ENCODE measurements around the gene ARMC10. TPM values are rescaled to one million over a fixed set of nuclear protein-coding genes. Genes with fewer than 3 reads are reported as not detected.
"Not testable (repeated sequence)": the region's sequence is repeated elsewhere in the genome, so short reads cannot be mapped to it uniquely, and the experiment has no call there.

The ARMC10 gene
- total RNA-seq = 10 to 100 TPM; 49.7 to 53.3 TPM

DNA sequence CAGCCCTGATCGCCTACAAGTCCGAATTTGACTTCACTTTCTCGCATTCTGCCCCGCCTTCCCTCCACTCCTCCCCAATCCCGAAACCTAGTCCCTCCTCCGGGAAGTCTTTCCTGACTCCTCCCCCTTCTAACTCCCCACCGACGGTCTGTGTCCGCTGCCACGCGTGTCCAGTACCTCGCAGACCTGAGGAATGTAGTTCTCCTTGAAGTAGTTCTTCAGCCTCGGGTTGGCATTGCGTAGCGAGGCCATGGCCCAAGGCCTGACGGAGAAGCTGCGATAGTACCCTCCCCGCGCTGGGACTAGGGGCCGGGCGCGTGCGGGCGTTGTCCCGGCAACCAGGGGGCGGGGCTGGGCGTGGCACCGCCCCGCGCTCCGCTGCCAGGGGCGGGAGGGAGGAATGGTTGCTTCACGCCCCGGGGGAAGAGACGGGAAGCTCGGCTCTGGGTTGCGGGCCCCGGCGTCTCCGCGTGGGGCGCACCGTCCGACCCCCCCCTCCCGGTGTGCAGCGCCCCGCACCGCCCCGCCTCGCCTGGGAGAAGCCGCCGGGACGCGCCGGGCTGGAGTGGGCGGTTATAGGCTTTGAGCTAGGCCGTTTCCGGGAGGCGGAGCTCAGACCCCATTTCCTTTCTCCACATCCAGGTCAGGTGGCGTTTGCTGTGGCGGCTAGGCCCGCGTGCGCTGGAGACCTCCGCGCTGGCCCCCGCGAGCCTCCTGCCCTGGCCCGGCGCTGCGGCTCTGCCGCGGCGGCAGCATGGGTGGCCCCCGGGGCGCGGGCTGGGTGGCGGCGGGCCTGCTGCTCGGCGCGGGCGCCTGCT, at the start of gene ARMC10, which contains the start of gene FBXL13:
TSS of gene ARMC10 (plus strand) at position 622 of the 818 bp plus-strand sequence. CDS start at position 755, 133 bp downstream.
TSS of gene FBXL13 (minus strand) at position 278 of the 818 bp plus-strand sequence.
- Mint-ChIP-seq H3K27ac (peak within 1 kb of the TSS; percentile 88), H3K4me1 (ENCODE audit: low read depth) (peaks cover 39% of the 10 kb centered on the region), H3K36me3 (peaks cover 2% of the 10 kb centered on the region), H3K27me3 (no peaks in the 10 kb centered on the region), H3K9me3 (no peaks in the 10 kb centered on the region), H3K4me3 (peak within 1 kb of the TSS; percentile 95)
- CTCF ChIA-PET = interaction anchor here (1.0 to 3.1 kb wide), 4 partner anchors 12 to 326 kb away, joined by 3 to 12 read pairs (median 6); partner anchors contain the start of gene FAM185A
- POLR2A ChIA-PET = interaction anchor here (0.6 to 2.0 kb wide), 8 partner anchors 8 to 342 kb away, joined by 3 to 9 read pairs (median 4); partner anchors contain the start of genes FAM185A and PSMC2
- DNase-seq = peak; percentile 93
- intact Hi-C loops (cut with micrococcal nuclease) = loop anchor here (1.0 to 10.0 kb wide), 6 partner anchors 75 to 330 kb away; partner anchors contain the start of genes FAM185A and NAPEPLD

DNA sequence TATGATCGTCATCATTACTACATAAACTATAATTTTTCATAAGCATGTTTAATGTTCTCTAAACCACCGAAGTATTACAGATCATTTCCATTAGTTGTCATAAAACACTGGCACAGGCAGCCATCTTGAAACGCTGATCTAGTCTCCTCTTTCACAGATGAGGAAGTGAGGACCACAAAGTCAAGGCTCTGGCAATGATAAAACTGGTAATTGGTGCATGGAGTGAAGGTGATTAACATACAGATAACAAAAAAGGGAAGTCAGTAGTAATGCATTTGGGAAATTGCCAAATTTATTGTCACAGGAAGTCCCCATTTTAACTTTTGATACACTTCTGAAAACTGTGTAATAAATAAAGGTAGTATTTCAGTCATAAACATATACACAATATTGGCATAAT, 49.6 kb upstream of the ARMC10 start:
- intact Hi-C loops (cut with micrococcal nuclease) = no loop called here
- peaks cover 2% of the 10 kb centered on the region for H3K4me1 Mint-ChIP-seq (ENCODE audit: low read depth)
- H3K36me3 Mint-ChIP-seq = peaks cover 13% of the 10 kb centered on the region
- no peak overlapping the region for H3K4me3 Mint-ChIP-seq
- peaks cover 13% of the 10 kb centered on the region for H3K9me3 Mint-ChIP-seq
- H3K27ac Mint-ChIP-seq = no peak overlapping the region
- DNase-seq = no peak
- POLR2A ChIA-PET = no interaction called here
- CTCF ChIA-PET = no interaction called here
- H3K27me3 Mint-ChIP-seq = no peaks in the 10 kb centered on the region

- POLR2A ChIA-PET = no interaction called here
- CTCF ChIA-PET = no interaction called here
- H3K27ac Mint-ChIP-seq = no peak overlapping the region
These were observed 43.9 kb upstream of the ARMC10 start for GRCh38 chr7:103031024-103031423.

DNA sequence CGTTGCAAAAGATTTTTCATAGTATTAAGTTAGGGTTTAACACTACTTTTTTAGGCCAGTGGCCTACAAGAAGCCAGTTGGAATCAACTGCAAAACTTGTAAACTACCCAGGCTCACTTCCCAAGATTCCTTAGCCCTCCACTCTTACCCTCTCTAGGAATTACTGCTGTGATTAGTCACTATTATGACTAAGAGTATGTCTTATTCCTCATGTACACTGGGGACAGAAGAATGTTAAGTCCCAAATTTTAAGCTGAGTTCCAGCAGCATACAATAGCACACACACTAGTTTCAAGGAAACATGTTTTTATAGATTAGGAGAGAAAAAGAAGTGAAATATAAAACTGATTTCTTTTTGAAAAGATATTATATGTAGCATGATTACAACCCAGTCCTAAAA, 43.2 kb upstream of the ARMC10 start:
- DNase-seq = no peak
- intact Hi-C loops (cut with micrococcal nuclease) = no loop called here
- H3K27me3 Mint-ChIP-seq = no peaks in the 10 kb centered on the region
- H3K9me3 Mint-ChIP-seq = no peaks in the 10 kb centered on the region
- no peak overlapping the region for H3K27ac Mint-ChIP-seq
- H3K36me3 Mint-ChIP-seq = no peaks in the 10 kb centered on the region
- ChIA-PET CTCF (no interaction called here), POLR2A (no interaction called here)
- H3K4me3 Mint-ChIP-seq = no peak overlapping the region
- no peaks in the 10 kb centered on the region for H3K4me1 Mint-ChIP-seq (ENCODE audit: low read depth)

More at GRCh38 chr7:103031024-103031423, 43.9 kb upstream of the ARMC10 start:
- Mint-ChIP-seq H3K4me1 (ENCODE audit: low read depth) (no peaks in the 10 kb centered on the region), H3K9me3 (no peaks in the 10 kb centered on the region), H3K27me3 (no peaks in the 10 kb centered on the region), H3K36me3 (no peaks in the 10 kb centered on the region), H3K4me3 (no peak overlapping the region)
- intact Hi-C loops (cut with micrococcal nuclease) = no loop called here
- no peak for DNase-seq

- H3K27ac Mint-ChIP-seq; H3K36me3 Mint-ChIP-seq; POLR2A ChIA-PET; H3K4me3 Mint-ChIP-seq; DNase-seq; H3K9me3 Mint-ChIP-seq; H3K27me3 Mint-ChIP-seq; H3K4me1 Mint-ChIP-seq (ENCODE audit: low read depth); intact Hi-C loops (cut with micrococcal nuclease): not testable (repeated sequence)
- CTCF ChIA-PET = interaction anchor here (0.7 kb wide), 1 partner anchor 135 kb away, joined by 3 read pairs; no protein-coding TSS in a partner anchor
These were observed 40.6 kb upstream of the ARMC10 start for GRCh38 chr7:103034318-103034717.

DNA sequence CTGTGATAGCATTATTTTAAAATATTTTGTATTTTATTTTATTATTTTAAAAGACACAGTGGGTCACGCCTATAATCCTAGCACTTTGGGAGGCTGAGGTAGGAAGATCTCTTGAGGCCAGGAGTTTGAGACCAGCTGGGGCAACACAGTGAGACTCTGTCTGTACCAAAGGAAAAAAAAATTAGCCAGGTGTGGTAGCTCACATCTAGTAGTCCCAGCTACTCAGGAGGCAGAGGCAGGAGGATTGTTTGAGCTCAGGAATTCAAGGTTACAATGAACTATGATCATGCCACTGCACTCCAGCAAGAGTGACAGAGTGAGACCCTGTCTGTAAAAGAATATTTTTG, 37.5 kb upstream of the ARMC10 start:
- H3K27me3 Mint-ChIP-seq = no peaks in the 10 kb centered on the region
- H3K27ac Mint-ChIP-seq = no peak overlapping the region
- CTCF ChIA-PET = no interaction called here
- no peak for DNase-seq
- H3K4me3 Mint-ChIP-seq = no peak overlapping the region
- H3K36me3 Mint-ChIP-seq = no peaks in the 10 kb centered on the region
- POLR2A ChIA-PET = no interaction called here
- intact Hi-C loops (cut with micrococcal nuclease) = no loop called here
- H3K4me1 Mint-ChIP-seq (ENCODE audit: low read depth) = no peaks in the 10 kb centered on the region
- peaks cover 4% of the 10 kb centered on the region for H3K9me3 Mint-ChIP-seq

DNA sequence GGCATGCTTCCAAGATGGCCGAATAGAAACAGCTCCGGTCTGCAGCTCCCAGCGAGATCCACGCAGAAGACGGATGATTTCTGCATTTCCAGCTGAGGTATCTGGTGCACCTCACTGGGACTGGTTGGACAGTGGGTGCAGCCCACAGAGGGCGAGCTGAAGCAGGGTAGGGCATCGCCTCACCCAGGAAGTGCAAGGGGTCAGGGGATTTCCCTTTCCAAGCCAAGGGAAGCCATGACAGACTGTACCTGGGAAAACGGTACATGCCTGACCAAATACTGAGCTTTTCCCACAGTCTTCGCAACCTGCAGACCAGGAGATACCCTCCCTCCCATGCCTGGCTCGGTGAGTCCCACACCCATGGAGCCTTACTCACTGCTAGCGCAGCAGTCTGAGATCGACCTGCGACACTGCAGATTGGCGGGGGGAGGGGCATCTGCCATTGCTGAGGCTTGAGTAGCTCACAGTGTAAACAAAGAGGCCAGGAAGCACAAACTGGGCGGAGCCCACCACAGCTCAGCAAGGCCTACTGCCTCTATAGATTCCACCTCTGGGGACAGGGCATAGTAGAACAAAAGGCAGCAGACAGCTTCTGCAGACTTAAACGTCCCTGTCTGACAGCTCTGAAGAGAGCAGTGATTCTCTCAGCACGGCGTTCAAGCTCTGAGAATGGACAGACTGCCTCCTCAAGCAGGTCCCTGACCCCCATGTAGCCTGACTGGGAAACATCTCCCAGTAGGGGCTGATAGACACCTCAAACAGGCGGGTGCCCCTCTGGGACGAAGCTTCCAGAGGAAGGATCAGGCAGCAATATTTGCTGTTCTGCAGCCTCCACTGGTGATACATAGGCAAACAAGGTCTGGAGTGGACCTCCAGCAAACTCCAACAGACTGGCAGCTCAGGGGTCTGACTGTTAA, 36.9 kb upstream of the ARMC10 start:
- intact Hi-C loops (cut with micrococcal nuclease); H3K36me3 Mint-ChIP-seq; CTCF ChIA-PET; H3K4me1 Mint-ChIP-seq (ENCODE audit: low read depth); H3K27me3 Mint-ChIP-seq; POLR2A ChIA-PET; H3K4me3 Mint-ChIP-seq; H3K27ac Mint-ChIP-seq: not testable (repeated sequence)
- DNase-seq = peak; percentile 12
- H3K9me3 Mint-ChIP-seq = peaks cover 10% of the 10 kb centered on the region

DNA sequence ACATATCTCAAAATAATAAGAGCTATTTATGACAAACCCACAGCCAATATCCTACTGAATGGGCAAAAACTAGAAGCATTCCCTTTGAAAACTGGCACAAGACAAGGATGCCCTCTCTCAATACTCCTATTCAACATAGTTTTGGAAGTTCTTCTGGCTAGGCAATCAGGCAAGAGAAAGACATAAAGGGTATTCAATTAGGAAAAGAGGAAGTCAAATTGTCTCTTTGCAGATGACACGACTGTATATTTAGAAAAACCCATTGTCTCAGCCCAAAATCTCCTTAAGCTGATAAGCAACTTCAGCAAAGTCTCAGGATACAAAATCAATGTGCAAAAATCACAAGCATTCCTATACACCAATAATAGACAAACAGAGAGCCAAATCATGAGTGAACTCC, 33.1 kb upstream of the ARMC10 start:
- H3K4me1 Mint-ChIP-seq (ENCODE audit: low read depth); POLR2A ChIA-PET; CTCF ChIA-PET; H3K36me3 Mint-ChIP-seq; intact Hi-C loops (cut with micrococcal nuclease); DNase-seq; H3K4me3 Mint-ChIP-seq; H3K27ac Mint-ChIP-seq; H3K27me3 Mint-ChIP-seq: not testable (repeated sequence)
- peaks cover 15% of the 10 kb centered on the region for H3K9me3 Mint-ChIP-seq

- ChIA-PET POLR2A (interaction anchor here (1.0 kb wide), 1 partner anchor 27 kb away, joined by 3 read pairs; no protein-coding TSS in a partner anchor), CTCF (no interaction called here)
- Mint-ChIP-seq H3K4me3 (no peak overlapping the region), H3K27ac (no peak overlapping the region), H3K9me3 (peaks cover 8% of the 10 kb centered on the region), H3K36me3 (no peaks in the 10 kb centered on the region), H3K4me1 (ENCODE audit: low read depth) (no peaks in the 10 kb centered on the region), H3K27me3 (no peaks in the 10 kb centered on the region)
- intact Hi-C loops (cut with micrococcal nuclease) = no loop called here
- no peak for DNase-seq
These were observed 26.1 kb upstream of the ARMC10 start for GRCh38 chr7:103048833-103049232.

DNA sequence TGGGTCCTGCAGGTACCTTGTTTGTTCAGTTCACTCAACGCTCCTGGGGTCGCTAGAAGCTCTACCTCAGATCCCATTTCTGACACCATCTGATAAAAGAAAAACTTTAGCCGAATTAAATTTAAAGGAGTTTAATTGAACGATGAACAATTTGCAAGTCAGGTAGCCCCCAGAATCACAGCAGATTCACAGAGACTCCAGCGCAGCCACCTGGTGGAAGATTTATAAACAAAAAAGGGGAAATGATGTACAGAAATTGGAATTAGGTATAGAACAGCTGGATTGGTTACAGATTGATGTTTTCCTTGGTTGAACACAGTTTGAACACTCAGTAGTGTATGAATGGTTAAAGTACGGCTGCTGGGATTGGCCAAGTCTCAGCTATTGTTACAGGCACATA, 23.4 kb upstream of the ARMC10 start:
- H3K9me3 Mint-ChIP-seq = peaks cover 7% of the 10 kb centered on the region
- CTCF ChIA-PET = interaction anchor here (0.9 to 1.9 kb wide), 2 partner anchors 10 to 22 kb away, joined by 3 to 10 read pairs; no protein-coding TSS in a partner anchor

GRCh38 chr7:103056006-103056405, 18.9 kb upstream of the ARMC10 start:
- POLR2A ChIA-PET; H3K36me3 Mint-ChIP-seq; H3K27ac Mint-ChIP-seq; intact Hi-C loops (cut with micrococcal nuclease); H3K4me3 Mint-ChIP-seq; H3K9me3 Mint-ChIP-seq; H3K27me3 Mint-ChIP-seq; DNase-seq; H3K4me1 Mint-ChIP-seq (ENCODE audit: low read depth); CTCF ChIA-PET: not testable (repeated sequence)

More for the DNA sequence above, 23.4 kb upstream of the ARMC10 start:
- Mint-ChIP-seq H3K4me3 (no peak overlapping the region), H3K4me1 (ENCODE audit: low read depth) (no peaks in the 10 kb centered on the region), H3K27ac (no peak overlapping the region), H3K27me3 (no peaks in the 10 kb centered on the region), H3K36me3 (peaks cover 3% of the 10 kb centered on the region)
- POLR2A ChIA-PET = no interaction called here
- intact Hi-C loops (cut with micrococcal nuclease) = no loop called here
- no peak for DNase-seq

- Mint-ChIP-seq H3K27me3 (no peaks in the 10 kb centered on the region), H3K4me1 (ENCODE audit: low read depth) (no peaks in the 10 kb centered on the region), H3K9me3 (no peaks in the 10 kb centered on the region), H3K4me3 (no peak overlapping the region), H3K27ac (no peak overlapping the region), H3K36me3 (peaks cover 3% of the 10 kb centered on the region)
- no peak for DNase-seq
- intact Hi-C loops (cut with micrococcal nuclease) = no loop called here
- ChIA-PET CTCF (no interaction called here), POLR2A (no interaction called here)
These were observed 16.8 kb upstream of the ARMC10 start for GRCh38 chr7:103058122-103058521.
